Heart left ventricle (tissue), 16 donors: ENCODE measurements around the gene HOMEZ. TPM values are rescaled to one million over a fixed set of nuclear protein-coding genes. Genes with fewer than 3 reads are reported as not detected.

Experiments used
- ATAC-seq, 4 donors: fragments of 200-7000 bp; cut with Tn5 transposase; one replicate each; pipeline ENCODE4 v1.9.1; 2020 to 2022; ENCODE audit warnings: moderate library complexity in 4 of 4, mild to moderate bottlenecking in 3 of 4, moderate number of reproducible peaks in 1 of 4
- DNase-seq, 5 donors: peaks; one replicate each; pipeline ENCODE4 v3.0.0-alpha.2; 2020
- H3K27ac ChIP-seq, 12 donors: fragments of 200-600 bp; sonication (generic) in 4 of 12; one replicate each; pipeline versions ENCODE4 v1.5.0 to v1.8.0; 2016 to 2022; ENCODE audit warnings: mild to moderate bottlenecking in 2 of 12
- H3K27me3 ChIP-seq, 9 donors: fragments of 200-600 bp; sonication (generic) in 2 of 9; one replicate each; pipeline versions ENCODE4 v1.5.1 to v1.8.0; 2016 to 2022; ENCODE audit warnings: mild to moderate bottlenecking in 3 of 9
- H3K36me3 ChIP-seq, 9 donors: fragments of 200-600 bp; sonication (generic) in 2 of 9; one replicate each; pipeline versions ENCODE4 v1.5.0 to v1.8.0; 2018 to 2022; ENCODE audit warnings: mild to moderate bottlenecking in 2 of 9
- H3K4me1 ChIP-seq, 12 donors: fragments of 200-600 bp; sonication (generic) in 4 of 12; one replicate each; pipeline versions ENCODE4 v1.5.0 to v1.8.0; 2016 to 2022; ENCODE audit warnings: mild to moderate bottlenecking in 3 of 12
- H3K4me3 ChIP-seq, 12 donors: fragments of 200-600 bp; sonication (generic) in 4 of 12; one replicate each; pipeline versions ENCODE4 v1.5.0 to v1.8.0; 2017 to 2022; ENCODE audit warnings: mild to moderate bottlenecking in 9 of 12, moderate library complexity in 4 of 12
- H3K9me3 ChIP-seq, 12 donors: fragments of 200-600 bp; sonication (generic) in 4 of 12; one replicate each; pipeline versions ENCODE4 v1.5.0 to v1.8.0; 2016 to 2022; ENCODE audit warnings: mild to moderate bottlenecking in 1 of 12
- POLR2A ChIP-seq, 2 donors: fragments of 450-650 bp; IDR thresholded peaks; one replicate each; pipeline ENCODE4 v1.6.1; 2017; ENCODE audit warnings: antibody characterized with exemption in 2 of 2, mild to moderate bottlenecking in 2 of 2, moderate library complexity in 2 of 2
- WGBS, 4 donors: extraction: QIAGEN DNeasy Blood & Tissue Kit in 2 of 4; methylation state at CpG; one replicate each; pipeline versions ENCODE4 v1.1.5 to v1.1.7; 2013 to 2018; 5-methylcytosine and 5-hydroxymethylcytosine counted together
- intact Hi-C, 10 donors: fragments of 100-400 bp; cut with DNase I; formaldehyde crosslinking; loops; one replicate each; pipeline versions ENCODE4 v1.11.1 to v1.14.2; 2022
- polyA plus RNA-seq, 2 donors: library from polyadenylated mRNA; stranded (reverse); fragments of 200-250 nt; gene quantifications; one replicate each; pipeline ENCODE4 v1.2.3, GENCODE V29; 2013
- total RNA-seq, 9 donors: library from RNA; depleted of rRNA in 2 of 9; stranded (reverse); fragments of >200 nt in 2 of 9; fragmentation: NEBNext Ultra II Directional in 3 of 9; extraction: Animal tissue kit (Norgen Biotek cat#: 25700) in 3 of 9; gene quantifications; one replicate each; pipeline versions ENCODE4 v1.1.0 to v1.2.4, GENCODE V29; 2016 to 2023
- TF ChIP-seq, protein P1 (sequence below), 12 donors: fragments of 200-600 bp; sonication (generic) in 4 of 12; IDR thresholded peaks; one replicate each; pipeline versions ENCODE4 v1.5.0 to v1.8.0; 2018 to 2022; ENCODE audit warnings: antibody characterized with exemption in 12 of 12, mild to moderate bottlenecking in 5 of 12
- donor health status: ischemic (EF 13 %, LVEDD 7.1; RV severe dilation, severe dysfunction).
- donor health status: healthy with polysubstance abuse.
- donor health status: DM: no; HTN: yes; CAD: no.
- donor health status: DM: no; HTN: no; CAD: no.
- donor health status: ischemic (EF 25% LVEDD 6.9; RV normal size, moderate dysfunction).
- donor health status: ischemic (EF 25% LVEDD 5.7; RV mildly dilated, moderate dysfunction).
- donor health status: healthy.
- donor health status: DM: yes; HTN: yes; CAD: no.
- donor health status: ischemic (EF 35%, LVEDD 5.7; RV mildly dilated, moderate dysfunction).
- donor health status: nonischemic (EF 11% LVEDD 7.7; RV severe dilation, severe dysfunction).
- donor health status: DM: yes; HTN: yes; CAD: no.
- donor health status: PGD.
- donor health status: ischemic (EF 29% LVEDD 5.4; RV normal size, mild dysfunction).
- donor health status: nonischemic (EF 23%, LVEDD 6.1; RV moderate dilation, normal function).

Gene HOMEZ
- total and polyA plus RNA-seq, 11 donors, result 6.2 to 13.0 (median 9.2) TPM

GRCh38 chr14:23301969-23302289 is 16.0 kb upstream of the HOMEZ start:
- intact Hi-C loops, result loop anchor here in 6 of 10 donors (1.0 to 10.0 kb wide), 6 partner anchors 15 to 253 kb away; partner anchors contain the start of genes HOMEZ (in 3 of the 6), ACIN1 (in 1 of the 6), C14orf119 (in 1 of the 6) and PABPN1 (in 1 of the 6)
- WGBS, 4 donors, result 0 to 3% (median 1%) methylated on average over 8 to 25 of the region's 25 CpGs
- DNase-seq (no peak), ATAC-seq (no peak)
- Histone ChIP-seq H3K27ac (peak overlapping the region; percentile 94 to 100 (median 98)), H3K4me3 (peak overlapping the region; percentile 77 to 95 (median 82)), H3K36me3 (peaks cover 0 to 26% (median 20%) of the 10 kb centered on the region in 9 donors), H3K4me1 (peaks cover 0 to 63% (median 35%) of the 10 kb centered on the region in 12 donors), H3K27me3 (no peaks in the 10 kb centered on the region), H3K9me3 (no peaks in the 10 kb centered on the region)
- TF ChIP-seq POLR2A (IDR thresholded peaks at IDR 0.05), result peak in 1 of 2 donors; percentile 75
- TF ChIP-seq, protein P1, sequence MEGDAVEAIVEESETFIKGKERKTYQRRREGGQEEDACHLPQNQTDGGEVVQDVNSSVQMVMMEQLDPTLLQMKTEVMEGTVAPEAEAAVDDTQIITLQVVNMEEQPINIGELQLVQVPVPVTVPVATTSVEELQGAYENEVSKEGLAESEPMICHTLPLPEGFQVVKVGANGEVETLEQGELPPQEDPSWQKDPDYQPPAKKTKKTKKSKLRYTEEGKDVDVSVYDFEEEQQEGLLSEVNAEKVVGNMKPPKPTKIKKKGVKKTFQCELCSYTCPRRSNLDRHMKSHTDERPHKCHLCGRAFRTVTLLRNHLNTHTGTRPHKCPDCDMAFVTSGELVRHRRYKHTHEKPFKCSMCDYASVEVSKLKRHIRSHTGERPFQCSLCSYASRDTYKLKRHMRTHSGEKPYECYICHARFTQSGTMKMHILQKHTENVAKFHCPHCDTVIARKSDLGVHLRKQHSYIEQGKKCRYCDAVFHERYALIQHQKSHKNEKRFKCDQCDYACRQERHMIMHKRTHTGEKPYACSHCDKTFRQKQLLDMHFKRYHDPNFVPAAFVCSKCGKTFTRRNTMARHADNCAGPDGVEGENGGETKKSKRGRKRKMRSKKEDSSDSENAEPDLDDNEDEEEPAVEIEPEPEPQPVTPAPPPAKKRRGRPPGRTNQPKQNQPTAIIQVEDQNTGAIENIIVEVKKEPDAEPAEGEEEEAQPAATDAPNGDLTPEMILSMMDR (IDR thresholded peaks at IDR 0.05), result no peak

DNA sequence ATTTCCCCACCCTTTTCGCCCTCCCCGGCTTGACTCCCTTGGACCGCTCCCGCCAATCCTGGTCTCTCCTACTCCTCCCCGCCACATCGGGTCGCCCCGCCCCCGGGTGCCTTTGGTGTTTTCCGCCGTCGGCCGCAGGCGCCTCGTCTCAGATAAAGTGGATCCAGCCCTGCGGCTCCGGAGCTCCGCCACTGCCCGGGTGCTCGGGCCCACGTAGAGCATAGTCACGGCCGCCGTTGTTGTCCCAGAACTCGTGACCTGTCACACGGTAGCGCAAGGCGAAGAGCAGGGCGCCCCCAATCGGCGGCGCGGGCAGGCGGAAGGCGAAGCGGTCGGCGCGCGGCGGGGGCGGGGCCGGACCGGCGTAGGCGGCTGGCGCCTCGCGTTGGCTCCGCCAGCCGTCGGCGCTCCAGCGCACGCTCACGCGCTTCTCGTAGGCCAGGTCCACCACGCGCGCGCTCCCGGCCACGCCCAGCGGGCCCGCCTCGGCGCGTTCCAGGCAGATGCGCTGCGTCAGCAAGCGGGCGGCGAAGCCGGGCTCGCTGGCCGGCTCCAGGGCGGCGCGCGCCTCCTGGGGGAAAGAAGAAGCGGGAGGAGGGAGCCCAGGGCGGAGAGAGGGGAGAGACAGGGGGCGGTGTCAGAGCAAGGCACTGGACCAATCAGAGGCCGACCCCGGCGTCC is 15.5 kb upstream of the HOMEZ start:
- ATAC-seq, result peak; percentile 76 to 90 (median 85)
- no peaks in the 10 kb centered on the region for H3K9me3 ChIP-seq
- H3K27me3 ChIP-seq, result no peaks in the 10 kb centered on the region
- WGBS, 4 donors, result 0 to 1% (median 1%) methylated on average over 19 to 87 of the region's 87 CpGs
- peak; percentile 98 to 99 (median 99) for DNase-seq
- peak overlapping the region; percentile 77 to 95 (median 82) for H3K4me3 ChIP-seq
- peaks cover 0 to 31% (median 25%) of the 10 kb centered on the region in 9 donors for H3K36me3 ChIP-seq
- peaks cover 0 to 61% (median 33%) of the 10 kb centered on the region in 12 donors for H3K4me1 ChIP-seq
- peak overlapping the region; percentile 94 to 100 (median 98) for H3K27ac ChIP-seq
- intact Hi-C loops, result loop anchor here in 6 of 10 donors (1.0 to 10.0 kb wide), 6 partner anchors 15 to 253 kb away; partner anchors contain the start of genes HOMEZ (in 3 of the 6), ACIN1 (in 1 of the 6), C14orf119 (in 1 of the 6) and PABPN1 (in 1 of the 6)
- TF ChIP-seq, protein P1 (IDR thresholded peaks at IDR 0.05), result peak; percentile 53 to 98 (median 73)
- no peak for TF ChIP-seq POLR2A (IDR thresholded peaks at IDR 0.05)

DNA sequence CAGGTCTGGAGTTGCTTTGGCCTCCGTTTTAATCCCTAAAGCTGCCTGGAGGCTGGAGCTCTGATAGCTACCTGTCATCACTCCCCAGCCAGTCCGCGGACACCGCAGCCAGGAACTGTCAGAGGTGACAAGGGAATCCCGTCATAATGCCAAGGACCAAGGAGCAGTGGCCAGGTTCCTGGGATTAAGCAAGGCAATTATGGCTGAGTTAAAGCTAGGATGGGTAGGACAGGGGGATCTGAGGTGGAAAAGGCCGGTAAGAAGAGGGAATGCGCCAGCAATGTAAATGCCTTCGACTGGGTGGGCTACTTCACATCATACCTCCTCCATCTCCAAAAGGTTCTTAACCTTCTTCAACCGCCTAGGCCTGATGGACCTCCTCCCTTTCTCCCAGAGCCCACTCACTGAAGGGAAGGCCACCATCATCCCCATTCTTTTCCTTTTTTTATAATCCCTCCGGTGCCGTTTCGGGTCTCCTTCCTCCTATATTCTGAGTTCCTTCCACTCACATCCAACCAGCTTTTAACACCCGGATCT is 14.8 kb upstream of the HOMEZ start:
- peak overlapping the region; percentile 94 to 100 (median 98) for H3K27ac ChIP-seq
- peaks cover 0 to 54% (median 28%) of the 10 kb centered on the region in 12 donors for H3K4me1 ChIP-seq
- peaks cover 0 to 35% (median 26%) of the 10 kb centered on the region in 9 donors for H3K36me3 ChIP-seq
- ATAC-seq, result peak; percentile 23 to 65 (median 51)
- peak; percentile 66 to 87 (median 78) for DNase-seq
- intact Hi-C loops, result loop anchor here in 6 of 10 donors (1.0 to 10.0 kb wide), 7 partner anchors 14 to 254 kb away; partner anchors contain the start of genes HOMEZ (in 3 of the 6), ACIN1 (in 1 of the 6), C14orf119 (in 1 of the 6) and PABPN1 (in 1 of the 6)
- H3K27me3 ChIP-seq, result no peaks in the 10 kb centered on the region
- whole genome bisulfite sequencing, 4 donors, result 2 to 6% (median 2%) methylated on average over 13 of the region's 13 CpGs
- TF ChIP-seq POLR2A (IDR thresholded peaks at IDR 0.05), result no peak
- TF ChIP-seq, protein P1 (IDR thresholded peaks at IDR 0.05), result no peak
- peak overlapping the region; percentile 48 to 95 (median 80) for H3K4me3 ChIP-seq
- no peaks in the 10 kb centered on the region for H3K9me3 ChIP-seq
